ENCODE measurements around the gene ZNF560.

Gene ZNF560

DNA sequence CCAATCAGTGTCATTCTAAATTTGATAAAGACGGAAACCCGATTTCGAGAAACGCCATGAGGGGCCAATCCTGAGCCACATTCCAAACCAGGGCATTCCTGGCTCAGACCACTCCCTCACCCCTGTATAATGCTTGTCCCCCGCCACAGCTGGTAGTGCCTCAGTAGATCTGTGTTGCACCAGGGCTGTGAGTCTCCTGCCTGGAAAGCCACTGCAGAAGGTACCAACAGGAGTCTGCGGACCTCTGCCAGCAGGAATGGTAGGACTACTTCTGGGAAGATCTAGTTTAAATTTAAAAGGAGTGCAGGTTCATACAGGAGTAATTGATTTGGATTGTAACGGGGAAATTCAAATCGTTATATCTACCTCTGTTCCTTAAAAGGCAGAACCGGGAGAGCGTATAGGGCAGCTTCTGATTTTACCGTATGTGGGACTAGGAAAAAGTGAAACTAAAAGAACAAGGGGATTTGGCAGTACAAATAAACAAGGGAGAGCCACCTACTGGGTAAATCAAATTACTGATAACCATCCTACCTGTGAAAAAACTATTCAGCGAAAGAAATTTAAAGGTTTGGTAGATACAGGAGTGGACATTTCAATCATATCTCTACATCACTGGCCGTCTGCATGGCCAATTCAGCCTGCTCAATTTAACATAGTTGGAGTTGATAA, 42.3 kb downstream of the ZNF560 start:
- in situ Hi-C loops (cut with HindIII; ENCODE audit: low pct_ligation_motif_present, low pct_unique_long_range_greater_than_20kb, low sequenced_read_pairs): no loop called here

GRCh38 chr19:9453953-9454352, 44.5 kb downstream of the ZNF560 start:
- no peak for DNase-seq
- in situ Hi-C loops (cut with HindIII; ENCODE audit: low pct_ligation_motif_present, low pct_unique_long_range_greater_than_20kb, low sequenced_read_pairs): no loop called here

More for the DNA sequence above, 42.3 kb downstream of the ZNF560 start:
- no peak for DNase-seq

DNA sequence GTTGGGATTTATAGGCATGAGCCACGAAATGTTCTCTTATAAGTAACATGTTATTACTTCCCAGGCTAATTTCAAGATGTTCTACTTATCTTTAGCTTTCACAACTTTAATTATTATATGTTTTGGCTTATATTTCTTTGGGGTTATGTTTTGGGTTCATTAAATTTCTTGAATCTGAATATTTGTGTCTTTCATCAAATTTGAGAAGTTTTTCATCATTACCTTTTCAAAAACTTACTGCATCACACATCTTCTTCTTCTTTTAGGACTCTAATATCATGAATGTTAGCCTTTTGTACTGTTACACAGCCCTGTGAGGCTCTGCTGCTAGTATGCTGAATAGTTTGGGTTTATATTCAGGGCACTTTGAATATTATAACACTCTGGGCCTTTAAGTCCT, 53.4 kb downstream of the ZNF560 start:
- no peak for DNase-seq
- in situ Hi-C loops (cut with HindIII; ENCODE audit: low pct_ligation_motif_present, low pct_unique_long_range_greater_than_20kb, low sequenced_read_pairs): no loop called here

- in situ Hi-C loops (cut with HindIII; ENCODE audit: low pct_ligation_motif_present, low pct_unique_long_range_greater_than_20kb, low sequenced_read_pairs): no loop called here
- no peak for DNase-seq
Measured at GRCh38 chr19:9436358-9436757, 62.1 kb downstream of the ZNF560 start.

- peak; percentile 60 for DNase-seq
- in situ Hi-C loops (cut with HindIII; ENCODE audit: low pct_ligation_motif_present, low pct_unique_long_range_greater_than_20kb, low sequenced_read_pairs): no loop called here
Measured at GRCh38 chr19:9435279-9436268, 62.8 kb downstream of the ZNF560 start, which contains the start of gene ZNF266. TSS of gene ZNF266 (minus strand) at chr19:9435573. CDS start at chr19:9420089, 15,484 bp downstream.

DNA sequence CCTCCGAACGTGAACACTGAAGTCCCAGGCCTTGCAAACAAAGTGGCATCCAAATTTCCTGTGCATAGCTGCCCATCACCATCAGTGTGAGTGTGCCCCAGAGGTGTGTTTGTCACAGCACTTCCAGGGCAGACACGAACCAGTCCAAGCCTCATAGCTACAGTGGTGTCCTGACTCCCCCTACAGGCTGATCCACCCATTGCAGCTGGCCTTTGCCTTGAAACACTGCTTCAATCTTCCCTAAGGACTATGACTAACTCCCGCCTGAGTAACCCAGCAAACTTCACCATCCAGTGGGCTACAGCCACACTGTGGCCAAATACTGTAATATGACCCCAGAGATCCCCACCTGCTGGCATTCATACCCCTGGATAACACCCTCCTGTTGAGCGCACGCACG, 66.9 kb downstream of the ZNF560 start:
- DNase-seq: no peak
- in situ Hi-C loops (cut with HindIII; ENCODE audit: low pct_ligation_motif_present, low pct_unique_long_range_greater_than_20kb, low sequenced_read_pairs): no loop called here

DNA sequence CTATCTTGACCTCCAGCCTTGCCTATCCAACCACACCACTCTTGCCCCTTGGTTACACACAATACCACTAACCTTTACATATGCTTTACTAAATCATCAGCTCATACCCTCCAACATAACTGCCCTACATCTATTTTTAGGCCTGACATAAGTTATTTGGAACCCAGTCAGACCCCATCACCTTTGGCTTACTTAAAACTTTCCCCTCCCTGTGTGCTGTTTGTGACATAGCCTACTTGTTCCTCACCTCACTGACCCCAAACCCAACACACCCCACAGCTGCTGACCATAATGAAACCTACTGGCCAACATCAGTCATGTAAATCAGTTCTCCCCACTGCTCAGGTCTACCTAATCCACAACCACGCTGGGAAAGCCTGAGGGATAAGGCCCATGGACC, 68.0 kb downstream of the ZNF560 start:
- in situ Hi-C loops (cut with HindIII; ENCODE audit: low pct_ligation_motif_present, low pct_unique_long_range_greater_than_20kb, low sequenced_read_pairs): no loop called here

DNA sequence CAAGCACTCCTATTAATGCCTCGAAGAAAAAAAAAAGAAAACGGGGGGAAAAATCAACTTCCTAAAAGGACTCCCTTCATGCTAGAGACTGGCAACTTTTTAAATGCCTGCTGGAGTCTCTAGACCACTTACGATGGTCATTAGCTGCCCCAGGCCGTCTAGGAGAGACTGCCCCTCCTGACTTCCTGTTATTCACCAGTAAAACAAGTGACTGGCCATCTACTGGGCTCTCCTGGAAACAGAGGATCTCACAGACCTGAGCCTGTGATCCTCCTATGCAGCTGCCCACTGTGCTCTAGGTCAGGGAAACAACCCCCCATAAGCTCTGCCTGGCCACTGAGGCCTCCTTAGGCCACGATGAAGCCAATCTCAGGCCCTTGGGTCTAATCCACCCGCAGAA, 70.5 kb downstream of the ZNF560 start:
- in situ Hi-C loops (cut with HindIII; ENCODE audit: low pct_ligation_motif_present, low pct_unique_long_range_greater_than_20kb, low sequenced_read_pairs): no loop called here

More for the DNA sequence above, 68.0 kb downstream of the ZNF560 start:
- DNase-seq: no peak

More for the DNA sequence above, 70.5 kb downstream of the ZNF560 start:
- DNase-seq: no peak
